A549 (cell line): Measurements from ENCODE around the gene MRPL44. TPM values are rescaled to one million over a fixed set of nuclear protein-coding genes. Genes with fewer than 3 reads are reported as not detected.
"Not testable (repeated sequence)": the region's sequence is repeated elsewhere in the genome, so short reads cannot be mapped to it uniquely, and the experiment has no call there.

Experiments used
- ATAC-seq, 2 experiments: fragments of 200-7000 bp in 1 of 2; fragments of >200 bp in 1 of 2; cut with Nextera tagmentation in 1 of 2; cut with Tn5 transposase in 1 of 2; 3 replicates each; pipeline versions ENCODE4 v1.8.0 to v1.9.1; 2018 to 2020; ENCODE audit warnings: mild to moderate bottlenecking in 1 of 2, moderate library complexity in 1 of 2
- CTCF ChIA-PET: fragments of 300-600 bp; sonication (Branson Sonifier 250); formaldehyde crosslinking; extraction: SDS; loops from one replicate; lab custom pipeline; 2021; ENCODE audit warnings: antibody characterized with exemption, inconsistent platforms; lab: Yijun Ruan, JAX
- POLR2A ChIA-PET: fragments of 350-600 bp; formaldehyde crosslinking; extraction: SDS; loops from one replicate; lab custom pipeline; 2021; ENCODE audit warnings: antibody characterized with exemption, inconsistent platforms; lab: Yijun Ruan, JAX
- DNase-seq, 2 experiments: peaks; one replicate each; pipeline versions ENCODE4 v3.0.0 to v3.0.0-alpha.2; 2011 to 2016; ENCODE audit warnings: low read depth in 1 of 2, low spot score in 1 of 2
- FAIRE-seq: peaks from 2 replicates; lab custom pipeline; 2011; peaks lifted over from hg19 to GRCh38; lab: Jason Lieb, UNC
- H3K27ac ChIP-seq, 2 experiments: fragments of >200 bp; sonication (Bioruptor Twin); formaldehyde crosslinking; 3 replicates each; pipeline ENCODE4 v1.5.1; 2016 to 2017
- H3K4me1 ChIP-seq: fragments of >200 bp; sonication (Bioruptor Twin); formaldehyde crosslinking; 3 replicates; pipeline ENCODE4 v1.6.1; 2016
- H3K4me2 ChIP-seq: fragments of >200 bp; sonication (Bioruptor Twin); formaldehyde crosslinking; 3 replicates; pipeline ENCODE4 v1.6.1; 2016
- H3K4me3 ChIP-seq: fragments of >200 bp; sonication (Bioruptor Twin); formaldehyde crosslinking; 3 replicates; pipeline ENCODE4 v1.5.1; 2016
- H3K9me3 ChIP-seq: fragments of >200 bp; sonication (Bioruptor Twin); formaldehyde crosslinking; 3 replicates; pipeline ENCODE4 v1.6.1; 2016
- BCL3 ChIP-seq: fragments of >200 bp; sonication (Bioruptor Twin); formaldehyde crosslinking; IDR thresholded peaks from 3 replicates; pipeline ENCODE4 v1.6.1; 2016
- CEBPB ChIP-seq, 2 experiments: fragments of >200 bp in 1 of 2; sonication (Bioruptor Twin) in 1 of 2; formaldehyde crosslinking in 1 of 2; IDR thresholded peaks; 2 replicates each; pipeline ENCODE4 v1.6.1; 2012 to 2016
- CHD2 ChIP-seq: fragments of 150-350 bp; IDR thresholded peaks from 2 replicates; pipeline ENCODE4 v1.6.1; 2014; ENCODE audit warnings: low read length; ENCODE audit not compliant: partially characterized antibody
- FOSL2 ChIP-seq, 2 experiments: fragments of 450-650 bp in 1 of 2; fragments of >200 bp in 1 of 2; sonication (Bioruptor Twin) in 1 of 2; formaldehyde crosslinking; IDR thresholded peaks; 2 replicates each; pipeline versions ENCODE4 v1.5.0 to v1.6.1; 2016 to 2020; ENCODE audit warnings: mild to moderate bottlenecking in 1 of 2, moderate library complexity in 1 of 2
- GATA3 ChIP-seq: IDR thresholded peaks from 2 replicates; pipeline ENCODE4 v1.6.1; 2012; ENCODE audit warnings: borderline replicate concordance
- JUN ChIP-seq, 2 experiments: fragments of >200 bp; sonication (Bioruptor Twin); formaldehyde crosslinking; IDR thresholded peaks; 2 replicates in 1 of 2; 3 replicates in 1 of 2; pipeline ENCODE4 v1.6.1; 2016 to 2017
- JUNB ChIP-seq: fragments of >200 bp; sonication (Bioruptor Twin); formaldehyde crosslinking; IDR thresholded peaks from 2 replicates; pipeline ENCODE4 v1.6.1; 2016
- MAFK ChIP-seq: fragments of 450-650 bp; IDR thresholded peaks from 2 replicates; pipeline ENCODE4 v1.6.1; 2014; ENCODE audit not compliant: partially characterized antibody
- MAX ChIP-seq: IDR thresholded peaks from 2 replicates; pipeline ENCODE4 v1.6.1; 2012
- POLR2AphosphoS2 ChIP-seq: conservative IDR thresholded peaks from 2 replicates; pipeline ENCODE4 v1.6.1; 2012; ENCODE audit warnings: low read length, improper control_type of control experiment, inconsistent platforms
- ZC3H11A ChIP-seq: fragments of 450-650 bp; IDR thresholded peaks from 2 replicates; pipeline ENCODE4 v1.6.1; 2014; ENCODE audit warnings: antibody characterized with exemption, mild to moderate bottlenecking
- ZNF302 ChIP-seq: fragments of 250-450 bp; sonication (Bioruptor Pico); IDR thresholded peaks from 2 replicates; pipeline ENCODE4 v1.9.0; 2021; ENCODE audit warnings: inconsistent platforms, mild to moderate bottlenecking, moderate library complexity
- ZSCAN20 ChIP-seq: fragments of 250-450 bp; sonication (Bioruptor Pico); IDR thresholded peaks from 2 replicates; pipeline ENCODE4 v1.8.0; 2022; ENCODE audit warnings: mild to moderate bottlenecking, moderate library complexity
- WGBS: methylation state at CpG from one replicate; pipeline ENCODE4 v1.1.6; 2017; ENCODE audit errors: missing lambda C conversion rate; 5-methylcytosine and 5-hydroxymethylcytosine counted together
- polyA plus RNA-seq, 4 experiments: library from polyadenylated mRNA; depleted of rRNA in 3 of 4; stranded (reverse); fragments of >200 nt; fragmentation: RNase III in 1 of 4; extraction: RNeasy Plus Mini Kit Qiagen cat#74134 plus additional on column Dnase treatment in 1 of 4; gene quantifications; 2 replicates in 3 of 4; 3 replicates in 1 of 4; pipeline ENCODE4 v1.2.3, GENCODE V29; 2011 to 2017
- TF ChIP-seq, protein P1 (sequence below): fragments of >200 bp; sonication (Bioruptor Twin); formaldehyde crosslinking; IDR thresholded peaks from 2 replicates; pipeline ENCODE4 v1.6.1; 2016
- TF ChIP-seq, protein P2 (sequence below): IDR thresholded peaks from 2 replicates; pipeline ENCODE4 v1.6.1; 2012

Gene MRPL44
- polyA plus RNA-seq, 2 of the 4 experiments (the other 2 are of a cell fraction) = 39.0 to 39.2 TPM

GRCh38 chr2:223937535-223937934 is 19.7 kb upstream of the MRPL44 start:
- Histone ChIP-seq H3K4me3 (no peak overlapping the region), H3K4me1 (peaks cover 78% of the 10 kb centered on the region), H3K27ac (no peak overlapping the region), H3K9me3 (no peaks in the 10 kb centered on the region), H3K4me2 (peak overlapping the region; percentile 5; the same call in 2 of the 3 replicates)
- ATAC-seq = no peak
- POLR2A ChIA-PET = no interaction called here
- CTCF ChIA-PET = interaction anchor here (1.1 kb wide), 1 partner anchor 76 kb away, joined by 3 read pairs; no protein-coding TSS in a partner anchor
- no peak for FAIRE-seq
- TF ChIP-seq CHD2 = no peak
- TF ChIP-seq ZNF302 (CRISPR knock-in tag) = no peak
- no peak for TF ChIP-seq POLR2AphosphoS2
- TF ChIP-seq JUNB = no peak
- no peak for DNase-seq
- 0% methylated on average over 1 of the region's 1 CpG for WGBS

DNA sequence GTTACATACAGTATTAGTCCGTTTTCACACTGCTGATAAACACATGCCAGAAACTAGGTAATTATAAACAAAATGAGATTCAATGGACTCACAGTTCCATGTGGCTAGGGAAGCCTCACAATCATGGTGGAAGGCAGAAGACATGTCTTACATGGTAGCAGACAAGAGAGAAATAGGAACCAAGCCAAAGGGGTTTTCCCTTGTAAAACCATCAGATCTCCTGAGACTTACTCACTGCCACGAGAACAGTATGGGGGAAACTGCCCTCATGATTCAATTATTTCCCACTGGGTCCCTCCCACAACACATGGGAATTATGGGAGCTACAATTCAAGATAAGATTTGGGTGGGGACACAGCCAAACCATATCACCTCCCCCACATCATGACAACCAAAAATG is 17.8 kb upstream of the MRPL44 start:
- WGBS = 58% methylated on average over 2 of the region's 2 CpGs
- H3K4me3 ChIP-seq, POLR2A ChIA-PET, H3K4me2 ChIP-seq, CTCF ChIA-PET, FAIRE-seq, H3K9me3 ChIP-seq: not testable (repeated sequence)
- H3K4me1 ChIP-seq = peaks cover 71% of the 10 kb centered on the region
- 0 out of 2 replicates have a peak, but pooled peaks have one; percentile 9 for TF ChIP-seq ZC3H11A
- TF ChIP-seq, all 56 proteins: peak for 1; not testable (repeated sequence) for 55
- peak in 1 of 2 experiments; percentile 28 for DNase-seq
- ATAC-seq, H3K27ac ChIP-seq: not testable (repeated sequence)

GRCh38 chr2:223941579-223942277 is 15.5 kb upstream of the MRPL44 start:
- DNase-seq (peak in 1 of 2 experiments; percentile 26), FAIRE-seq (no peak)
- POLR2A ChIA-PET = interaction anchor here (1.1 kb wide), 1 partner anchor 80 kb away, joined by 4 read pairs; no protein-coding TSS in a partner anchor

GRCh38 chr2:223943135-223943534 is 14.1 kb upstream of the MRPL44 start:
- Histone ChIP-seq H3K4me1 (peaks cover 34% of the 10 kb centered on the region), H3K4me3 (peak overlapping the region; percentile 72), H3K4me2 (peak overlapping the region; percentile 84), H3K9me3 (no peaks in the 10 kb centered on the region), H3K27ac (peak overlapping the region; percentile 93 to 99)
- CTCF ChIA-PET = interaction anchor here (0.5 to 2.1 kb wide), 5 partner anchors 12 to 1035 kb away, joined by 3 to 5 read pairs (median 3); partner anchors contain the start of gene AP1S3
- no peak for DNase-seq
- TF ChIP-seq, protein P1, sequence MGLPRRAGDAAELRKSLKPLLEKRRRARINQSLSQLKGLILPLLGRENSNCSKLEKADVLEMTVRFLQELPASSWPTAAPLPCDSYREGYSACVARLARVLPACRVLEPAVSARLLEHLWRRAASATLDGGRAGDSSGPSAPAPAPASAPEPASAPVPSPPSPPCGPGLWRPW = no peak
- TF ChIP-seq ZSCAN20 (CRISPR knock-in tag) (no peak), JUN (IDR thresholded peaks at IDR 0.05) (no peak)
- POLR2A ChIA-PET = interaction anchor here (1.1 kb wide), 1 partner anchor 82 kb away, joined by 7 read pairs; no protein-coding TSS in a partner anchor
- WGBS = 88% methylated on average over 1 of the region's 1 CpG
- no peak for FAIRE-seq
- ATAC-seq = no peak

More at GRCh38 chr2:223941579-223942277, 15.5 kb upstream of the MRPL44 start:
- H3K9me3 ChIP-seq = no peaks in the 10 kb centered on the region
- 16% methylated on average over 12 of the region's 12 CpGs for WGBS
- ATAC-seq = peak in 1 of 2 experiments; percentile 4; a peak in 2 of 6 replicates
- peaks cover 48% of the 10 kb centered on the region for H3K4me1 ChIP-seq
- peak; percentile 25 for TF ChIP-seq MAFK
- TF ChIP-seq ZSCAN20 (CRISPR knock-in tag) = no peak
- TF ChIP-seq GATA3 = peak; percentile 37; the same call in 1 of the 2 replicates
- peak in 1 of 2 experiments; percentile 68; a peak in 2 of 4 replicates for TF ChIP-seq CEBPB (IDR thresholded peaks at IDR 0.05)
- TF ChIP-seq FOSL2 (IDR thresholded peaks at IDR 0.05) = 0 out of 2 replicates have a peak, but pooled peaks have one; percentile 28
- TF ChIP-seq FOSL2 (CRISPR knock-in tag; IDR thresholded peaks at IDR 0.05) = peak; percentile 69
- TF ChIP-seq, protein P2, sequence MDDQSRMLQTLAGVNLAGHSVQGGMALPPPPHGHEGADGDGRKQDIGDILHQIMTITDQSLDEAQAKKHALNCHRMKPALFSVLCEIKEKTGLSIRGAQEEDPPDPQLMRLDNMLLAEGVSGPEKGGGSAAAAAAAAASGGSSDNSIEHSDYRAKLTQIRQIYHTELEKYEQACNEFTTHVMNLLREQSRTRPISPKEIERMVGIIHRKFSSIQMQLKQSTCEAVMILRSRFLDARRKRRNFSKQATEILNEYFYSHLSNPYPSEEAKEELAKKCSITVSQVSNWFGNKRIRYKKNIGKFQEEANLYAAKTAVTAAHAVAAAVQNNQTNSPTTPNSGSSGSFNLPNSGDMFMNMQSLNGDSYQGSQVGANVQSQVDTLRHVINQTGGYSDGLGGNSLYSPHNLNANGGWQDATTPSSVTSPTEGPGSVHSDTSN = no peak
- 0 out of 2 replicates have a peak, but pooled peaks have one; percentile 25 for TF ChIP-seq MAX
- no peak for TF ChIP-seq BCL3
- TF ChIP-seq JUNB = peak; percentile 41; the same call in 1 of the 2 replicates
- TF ChIP-seq, all 56 proteins: peak for 6
- peak overlapping the region; percentile 66 for H3K4me2 ChIP-seq
- peak overlapping the region; percentile 46 to 81 for H3K27ac ChIP-seq
- H3K4me3 ChIP-seq = no peak overlapping the region
- CTCF ChIA-PET = interaction anchor here (0.5 to 2.1 kb wide), 4 partner anchors 12 to 145 kb away, joined by 3 to 5 read pairs (median 4); partner anchors contain the start of gene AP1S3
